Ascending aorta (tissue), 2 donors: Measurements from ENCODE around the gene ASPDH. TPM values are rescaled to one million over a fixed set of nuclear protein-coding genes. Genes with fewer than 3 reads are reported as not detected.

ENCODE experiments used
- DNase-seq, 2 donors: peaks; one replicate each; pipeline ENCODE4 v3.0.0-alpha.2; 2019; ENCODE audit warnings: low spot score in 2 of 2
- H3K27ac ChIP-seq, 2 donors: fragments of 200-600 bp; sonication (generic); one replicate each; pipeline ENCODE4 v1.5.1; 2016 to 2017; ENCODE audit warnings: mild to moderate bottlenecking in 1 of 2
- H3K27me3 ChIP-seq: fragments of 200-600 bp; sonication (generic); one replicate; pipeline ENCODE4 v1.5.1; 2017
- H3K36me3 ChIP-seq, 2 donors: fragments of 200-600 bp; sonication (generic); one replicate each; pipeline ENCODE4 v1.5.1; 2016
- H3K4me1 ChIP-seq, 2 donors: fragments of 200-600 bp; sonication (generic); one replicate each; pipeline ENCODE4 v1.5.1; 2016 to 2017; ENCODE audit warnings: mild to moderate bottlenecking in 1 of 2
- H3K4me3 ChIP-seq, 2 donors: fragments of 200-600 bp; sonication (generic); one replicate each; pipeline ENCODE4 v1.5.1; 2016 to 2017; ENCODE audit warnings: mild to moderate bottlenecking in 1 of 2
- H3K9me3 ChIP-seq, 2 donors: fragments of 200-600 bp; sonication (generic); one replicate each; pipeline ENCODE4 v1.5.1; 2016
- intact Hi-C: fragments of 100-400 bp; cut with DNase I; formaldehyde crosslinking; loops from one replicate; pipeline ENCODE4 v1.15.1; 2023
- total RNA-seq: library from RNA; depleted of rRNA; stranded (reverse); fragments of >200 nt; gene quantifications from one replicate; pipeline ENCODE4 v1.1.0, GENCODE V29; 2016
- TF ChIP-seq, protein P1 (sequence below), 3 experiments: fragments of 200-600 bp in 2 of 3; fragments of 450-650 bp in 1 of 3; sonication (generic) in 2 of 3; IDR thresholded peaks; one replicate each; pipeline ENCODE4 v1.5.1; 2016 to 2019; ENCODE audit warnings: antibody characterized with exemption in 3 of 3, mild to moderate bottlenecking in 1 of 3, moderate library complexity in 1 of 3

ASPDH gene
- total RNA-seq, 1 donor from 2014 or later: not detected

DNA sequence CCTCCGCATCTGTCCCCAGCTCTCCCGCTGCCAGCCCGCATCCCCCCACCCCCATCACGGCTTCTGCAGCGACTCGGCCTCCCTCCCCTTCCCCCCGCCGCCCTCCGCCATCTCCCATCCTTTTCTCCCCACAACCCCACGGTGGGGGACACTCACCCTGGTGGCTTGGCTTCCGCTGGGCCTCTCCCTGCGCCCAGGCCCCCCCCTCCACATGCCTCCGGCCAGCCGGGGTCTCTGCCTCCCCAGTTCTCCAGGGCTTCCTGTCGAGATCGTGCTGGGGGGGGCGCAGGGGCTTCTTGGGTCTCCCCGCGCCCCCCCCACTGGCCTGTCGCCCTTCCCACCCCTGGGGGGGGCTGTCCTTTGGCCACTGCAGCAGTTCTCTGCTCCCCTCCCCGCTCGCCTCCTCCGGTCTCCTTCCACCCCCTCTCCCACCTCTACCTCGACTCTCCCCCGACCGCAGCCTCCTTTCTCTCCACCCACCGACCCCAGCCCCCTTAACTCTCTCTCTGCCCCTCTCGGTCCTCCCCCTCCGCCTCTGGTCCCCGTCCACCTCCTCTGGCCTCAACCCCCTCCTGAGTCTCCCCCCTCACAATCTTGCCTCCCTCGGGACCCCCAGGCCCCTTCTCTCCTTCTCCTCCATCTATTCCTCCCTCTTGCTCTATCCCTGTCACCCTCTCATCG, 37.5 kb upstream of the ASPDH start:
- intact Hi-C loops: no loop called here
- DNase-seq: no peak
- Histone ChIP-seq H3K9me3 (no peaks in the 10 kb centered on the region), H3K4me3 (peak overlapping the region; percentile 16 to 64), H3K27ac (peak overlapping the region in 1 of 2 donors; percentile 41), H3K4me1 (no peaks in the 10 kb centered on the region), H3K27me3 (no peaks in the 10 kb centered on the region), H3K36me3 (no peaks in the 10 kb centered on the region)
- TF ChIP-seq, protein P1, sequence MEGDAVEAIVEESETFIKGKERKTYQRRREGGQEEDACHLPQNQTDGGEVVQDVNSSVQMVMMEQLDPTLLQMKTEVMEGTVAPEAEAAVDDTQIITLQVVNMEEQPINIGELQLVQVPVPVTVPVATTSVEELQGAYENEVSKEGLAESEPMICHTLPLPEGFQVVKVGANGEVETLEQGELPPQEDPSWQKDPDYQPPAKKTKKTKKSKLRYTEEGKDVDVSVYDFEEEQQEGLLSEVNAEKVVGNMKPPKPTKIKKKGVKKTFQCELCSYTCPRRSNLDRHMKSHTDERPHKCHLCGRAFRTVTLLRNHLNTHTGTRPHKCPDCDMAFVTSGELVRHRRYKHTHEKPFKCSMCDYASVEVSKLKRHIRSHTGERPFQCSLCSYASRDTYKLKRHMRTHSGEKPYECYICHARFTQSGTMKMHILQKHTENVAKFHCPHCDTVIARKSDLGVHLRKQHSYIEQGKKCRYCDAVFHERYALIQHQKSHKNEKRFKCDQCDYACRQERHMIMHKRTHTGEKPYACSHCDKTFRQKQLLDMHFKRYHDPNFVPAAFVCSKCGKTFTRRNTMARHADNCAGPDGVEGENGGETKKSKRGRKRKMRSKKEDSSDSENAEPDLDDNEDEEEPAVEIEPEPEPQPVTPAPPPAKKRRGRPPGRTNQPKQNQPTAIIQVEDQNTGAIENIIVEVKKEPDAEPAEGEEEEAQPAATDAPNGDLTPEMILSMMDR (IDR thresholded peaks at IDR 0.05): no peak

DNA sequence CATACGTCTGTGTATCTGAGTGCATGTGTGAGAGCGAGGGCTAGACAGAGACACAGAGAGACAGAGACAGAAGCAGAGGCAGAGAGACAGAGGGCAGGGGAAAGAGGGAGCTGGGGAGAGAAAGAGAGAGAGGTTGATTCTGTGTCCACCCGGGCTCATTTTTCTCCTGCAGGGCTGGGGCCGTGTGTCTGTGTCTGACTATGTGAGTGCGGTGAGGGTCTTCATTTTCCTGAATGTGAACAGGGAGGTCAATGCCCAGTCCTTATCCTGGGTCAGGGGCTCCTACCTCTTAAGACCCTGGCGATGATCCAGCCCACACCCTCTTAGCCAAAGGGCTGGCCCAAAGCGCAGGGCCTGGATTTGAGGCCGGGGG, 36.9 kb upstream of the ASPDH start:
- Histone ChIP-seq H3K36me3 (no peaks in the 10 kb centered on the region), H3K4me1 (no peaks in the 10 kb centered on the region), H3K4me3 (peak overlapping the region; percentile 16 to 64), H3K9me3 (no peaks in the 10 kb centered on the region), H3K27me3 (no peaks in the 10 kb centered on the region), H3K27ac (peak overlapping the region in 1 of 2 donors; percentile 41)
- TF ChIP-seq, protein P1 (IDR thresholded peaks at IDR 0.05): no peak
- intact Hi-C loops: no loop called here
- no peak for DNase-seq

DNA sequence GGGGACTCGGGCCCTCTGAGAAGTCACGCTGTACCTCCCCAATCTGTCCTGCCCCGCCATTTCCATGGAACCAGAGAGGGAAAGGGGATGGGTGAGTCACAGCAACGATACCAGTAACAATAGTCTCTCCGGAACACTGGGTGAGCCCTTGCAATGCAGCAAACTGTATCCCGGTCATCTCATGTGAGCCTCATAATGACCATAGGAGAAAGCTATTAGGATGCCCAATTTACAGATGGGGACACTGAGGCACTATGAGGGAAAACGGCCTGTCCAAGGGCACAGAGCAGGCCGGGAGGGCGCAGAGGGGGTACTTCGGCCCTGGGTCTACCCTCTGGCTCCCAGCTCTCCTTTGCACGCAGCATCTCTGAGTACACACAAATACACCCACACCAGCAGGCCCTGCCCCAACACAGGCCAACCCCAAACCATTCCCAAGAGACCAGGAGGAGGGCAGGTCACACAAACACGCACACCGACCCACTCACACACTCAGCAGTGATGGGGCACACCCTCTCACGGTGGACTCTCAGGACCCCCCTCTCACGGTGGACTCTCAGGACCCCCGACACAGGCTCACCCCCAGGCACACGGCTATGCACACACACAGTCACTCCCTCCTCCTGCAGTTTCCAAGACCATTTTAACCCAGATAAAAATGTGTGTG, 36.3 kb upstream of the ASPDH start:
- TF ChIP-seq, protein P1 (IDR thresholded peaks at IDR 0.05): no peak
- Histone ChIP-seq H3K36me3 (no peaks in the 10 kb centered on the region), H3K4me1 (no peaks in the 10 kb centered on the region), H3K27me3 (no peaks in the 10 kb centered on the region), H3K9me3 (no peaks in the 10 kb centered on the region), H3K4me3 (peak overlapping the region in 1 of 2 donors; percentile 64), H3K27ac (no peak overlapping the region)
- DNase-seq: no peak
- intact Hi-C loops: no loop called here

DNA sequence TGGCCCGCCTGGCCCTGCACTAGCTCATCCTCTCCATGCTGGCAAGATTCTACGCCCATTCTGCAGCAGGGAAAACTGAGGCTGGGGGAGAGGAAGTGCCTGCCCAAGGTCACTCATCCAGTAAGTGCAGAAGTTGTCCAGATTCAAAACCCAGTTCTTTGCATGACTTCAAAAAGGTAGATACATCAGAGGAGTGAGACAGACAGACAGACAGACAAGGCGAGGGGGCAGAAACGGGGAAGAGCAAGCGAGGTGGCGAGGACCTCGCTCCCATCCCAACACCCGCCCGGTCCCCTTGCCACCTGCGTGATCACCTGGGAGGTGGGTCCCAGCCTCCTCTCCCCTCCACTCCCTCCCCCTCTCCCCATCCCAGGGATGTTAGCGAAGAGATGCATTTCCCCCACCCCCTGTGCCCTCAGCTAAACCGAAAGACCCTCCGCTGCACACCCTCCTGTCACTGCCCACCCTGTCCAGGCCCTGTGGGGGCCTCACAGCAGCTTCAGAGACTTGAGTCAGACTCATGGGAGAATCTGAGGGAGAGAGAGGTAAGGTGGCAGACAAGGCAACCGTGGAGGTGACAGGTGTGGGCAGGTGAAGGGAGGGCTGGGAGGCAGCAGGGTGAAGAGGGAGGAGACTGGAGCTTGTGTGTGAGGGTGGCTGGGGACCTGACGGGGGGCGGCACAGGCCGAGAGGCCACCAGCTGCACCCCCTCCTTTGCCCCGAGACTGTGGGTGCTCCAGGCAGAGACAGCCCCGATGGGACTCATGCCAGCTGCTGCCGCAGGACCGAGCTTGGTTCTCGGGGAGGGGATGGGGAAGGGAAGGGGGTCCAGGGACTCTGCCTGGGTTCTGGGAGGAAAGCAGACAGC, 35.6 kb upstream of the ASPDH start:
- DNase-seq: no peak
- intact Hi-C loops: no loop called here
- Histone ChIP-seq H3K4me1 (no peaks in the 10 kb centered on the region), H3K4me3 (no peak overlapping the region), H3K36me3 (no peaks in the 10 kb centered on the region), H3K27ac (no peak overlapping the region), H3K9me3 (no peaks in the 10 kb centered on the region), H3K27me3 (no peaks in the 10 kb centered on the region)
- TF ChIP-seq, protein P1 (IDR thresholded peaks at IDR 0.05): no peak

DNA sequence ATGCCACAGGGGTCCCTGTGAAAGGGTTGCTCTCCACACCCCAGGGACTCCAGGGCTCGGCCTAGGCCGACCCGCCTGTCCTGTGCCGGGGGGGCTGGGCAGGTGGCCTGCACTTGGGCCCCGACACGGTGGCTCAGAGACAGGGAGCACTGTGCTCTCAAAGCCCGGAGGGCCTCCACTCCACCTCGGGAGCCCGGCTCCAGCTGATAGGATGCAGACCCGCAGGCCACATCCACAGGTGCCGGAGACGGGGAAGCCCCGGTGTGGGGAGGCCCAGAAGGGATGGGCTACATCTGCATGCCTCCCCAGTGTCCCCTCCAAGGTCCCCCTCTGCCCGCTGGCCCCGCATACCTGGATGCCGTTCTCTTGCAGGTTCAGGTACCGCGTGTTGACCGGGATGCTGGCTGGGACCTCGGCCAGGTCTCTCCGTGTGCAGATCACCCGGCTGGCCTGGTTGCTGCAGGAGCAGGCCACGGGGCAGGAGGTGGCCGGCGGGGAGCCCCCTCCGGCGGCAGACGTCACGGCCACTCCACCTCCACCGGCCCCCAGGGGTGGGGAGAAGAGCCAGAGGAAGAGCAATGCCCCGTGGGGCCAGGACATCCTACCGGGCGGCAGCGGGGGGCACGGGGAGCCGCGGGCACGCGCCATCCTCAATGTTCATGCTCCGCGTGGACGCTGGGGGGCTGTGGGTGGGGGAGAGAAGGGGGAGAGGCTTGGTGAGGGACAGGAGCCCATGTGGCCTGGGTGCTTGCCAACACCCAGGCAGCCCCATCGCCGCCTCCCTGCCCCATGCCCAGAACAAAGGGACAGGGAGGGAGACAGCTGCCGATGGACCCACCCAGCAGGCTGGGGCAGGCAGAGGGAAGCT, 34.7 kb upstream of the ASPDH start:
- Histone ChIP-seq H3K4me3 (no peak overlapping the region), H3K9me3 (no peaks in the 10 kb centered on the region), H3K27ac (no peak overlapping the region), H3K36me3 (no peaks in the 10 kb centered on the region), H3K27me3 (no peaks in the 10 kb centered on the region), H3K4me1 (no peaks in the 10 kb centered on the region)
- no peak for DNase-seq
- intact Hi-C loops: no loop called here
- TF ChIP-seq, protein P1 (IDR thresholded peaks at IDR 0.05): no peak
